KOPT-K1 (cell line): ENCODE results near the gene ADGRV1.
"Not testable (repeated sequence)": the region's sequence is repeated elsewhere in the genome, so short reads cannot be mapped to it uniquely, and the experiment has no call there.

Experiments used
- H3K27ac ChIP-seq: fragments of 200-600 bp; sonication (generic); 2 replicates; pipeline ENCODE4 v1.5.1; 2016; ENCODE audit warnings: antibody characterized with exemption, mild to moderate bottlenecking, low read depth, low read length; ENCODE audit not compliant: poor library complexity, severe bottlenecking
- H3K36me3 ChIP-seq: fragments of 200-600 bp; sonication (generic); 2 replicates; pipeline ENCODE4 v1.5.1; 2017; ENCODE audit warnings: antibody characterized with exemption, mild to moderate bottlenecking, low read length, moderate library complexity; ENCODE audit not compliant: insufficient read depth
- H3K9me3 ChIP-seq: fragments of 200-600 bp; sonication (generic); 2 replicates; pipeline ENCODE4 v1.5.1; 2017; ENCODE audit warnings: antibody characterized with exemption, low read length, mild to moderate bottlenecking; ENCODE audit not compliant: insufficient read depth, poor library complexity, severe bottlenecking

The ADGRV1 gene

DNA sequence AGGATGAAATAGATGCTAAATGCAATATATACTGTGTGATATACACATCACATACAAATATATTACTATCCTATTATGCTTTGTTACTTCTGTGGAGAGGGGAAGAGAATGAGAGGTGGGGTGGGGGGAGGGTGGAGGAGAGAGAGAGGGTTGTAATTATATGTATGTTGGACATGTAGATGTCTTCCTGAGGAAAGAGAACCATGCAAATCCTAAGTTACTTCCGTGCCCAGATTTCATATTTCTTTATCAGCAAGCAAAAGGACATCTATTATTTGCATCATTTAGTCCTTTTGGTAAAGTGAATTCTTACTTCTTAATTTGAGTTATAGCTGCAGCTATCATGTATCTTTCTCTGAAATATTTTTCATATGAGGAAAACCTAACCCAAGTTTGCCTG, 187.5 kb downstream of the ADGRV1 start:
- no peak overlapping the region for H3K27ac ChIP-seq
- no peaks in the 10 kb centered on the region for H3K9me3 ChIP-seq
- H3K36me3 ChIP-seq: no peaks in the 10 kb centered on the region

GRCh38 chr5:90747175-90747574, 188.6 kb downstream of the ADGRV1 start:
- Histone ChIP-seq H3K27ac (no peak overlapping the region), H3K9me3 (no peaks in the 10 kb centered on the region), H3K36me3 (no peaks in the 10 kb centered on the region)

DNA sequence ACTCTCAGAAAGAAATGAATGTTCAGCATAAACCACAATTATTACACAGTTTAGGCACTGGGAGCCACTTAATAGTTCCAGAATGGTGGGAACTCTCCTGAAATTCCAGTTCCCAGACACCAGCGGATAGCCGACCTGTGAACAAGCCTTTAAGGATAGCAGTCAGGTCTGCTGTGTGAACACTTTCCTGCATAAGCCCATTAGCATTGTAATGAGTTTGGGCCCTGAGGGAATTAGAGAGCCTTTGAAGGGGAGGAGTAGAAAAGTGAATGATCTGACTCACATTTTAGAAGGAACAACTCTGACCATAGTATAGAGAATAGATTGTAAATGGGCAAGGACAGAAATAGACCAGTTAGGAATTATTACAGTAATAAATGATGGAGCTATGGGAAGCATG, 189.1 kb downstream of the ADGRV1 start:
- H3K9me3 ChIP-seq: no peaks in the 10 kb centered on the region
- H3K36me3 ChIP-seq: no peaks in the 10 kb centered on the region

GRCh38 chr5:90759119-90759518, 200.5 kb downstream of the ADGRV1 start:
- no peaks in the 10 kb centered on the region for H3K36me3 ChIP-seq
- no peak overlapping the region for H3K27ac ChIP-seq
- H3K9me3 ChIP-seq: no peaks in the 10 kb centered on the region

More for the DNA sequence above, 189.1 kb downstream of the ADGRV1 start:
- H3K27ac ChIP-seq: no peak overlapping the region

DNA sequence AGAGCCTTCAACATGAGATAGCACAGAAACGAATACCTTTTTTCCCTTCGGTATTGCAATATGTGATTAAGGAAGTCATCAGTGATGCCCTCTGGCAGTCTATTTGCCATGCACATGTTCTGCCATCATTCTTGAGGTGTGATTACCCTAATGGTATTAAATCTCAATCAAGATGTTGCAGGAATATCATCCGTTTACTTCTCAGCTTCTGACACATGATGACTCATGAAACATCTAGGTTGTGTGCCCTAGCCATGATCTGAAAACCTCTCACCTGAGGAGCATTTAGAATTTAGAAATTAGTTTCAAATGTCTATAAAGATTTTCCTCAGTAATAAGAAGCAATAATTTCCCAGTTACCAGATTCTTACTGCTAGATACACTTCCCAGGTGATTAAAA, 209.1 kb downstream of the ADGRV1 start:
- no peaks in the 10 kb centered on the region for H3K36me3 ChIP-seq
- no peak overlapping the region for H3K27ac ChIP-seq
- H3K9me3 ChIP-seq: no peaks in the 10 kb centered on the region

DNA sequence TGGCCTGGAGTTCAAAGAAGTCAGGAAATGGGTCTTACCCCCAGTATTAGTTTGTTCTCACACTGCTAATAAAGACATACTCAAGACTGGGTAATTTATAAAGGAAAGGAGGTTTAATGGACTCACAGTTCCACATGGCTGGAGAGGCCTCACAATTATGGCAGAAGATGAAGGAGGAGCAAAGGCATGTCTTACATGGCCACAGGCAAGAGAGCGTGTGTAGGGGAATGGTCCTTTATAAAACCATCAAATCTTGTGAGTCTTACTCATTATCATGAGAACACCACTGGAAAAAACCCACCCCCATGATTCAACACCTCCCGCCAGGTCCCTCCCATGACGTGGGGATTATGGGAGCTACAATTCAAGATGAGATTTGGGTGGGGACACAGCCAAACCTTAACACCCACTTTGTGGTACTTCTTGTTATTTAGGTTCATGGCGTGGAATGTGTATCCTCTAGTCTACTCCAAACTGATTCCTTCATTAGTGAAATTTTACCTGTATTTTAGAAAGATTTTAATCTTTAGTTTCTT, 211.5 kb downstream of the ADGRV1 start:
- H3K36me3 ChIP-seq, H3K27ac ChIP-seq, H3K9me3 ChIP-seq: not testable (repeated sequence)

DNA sequence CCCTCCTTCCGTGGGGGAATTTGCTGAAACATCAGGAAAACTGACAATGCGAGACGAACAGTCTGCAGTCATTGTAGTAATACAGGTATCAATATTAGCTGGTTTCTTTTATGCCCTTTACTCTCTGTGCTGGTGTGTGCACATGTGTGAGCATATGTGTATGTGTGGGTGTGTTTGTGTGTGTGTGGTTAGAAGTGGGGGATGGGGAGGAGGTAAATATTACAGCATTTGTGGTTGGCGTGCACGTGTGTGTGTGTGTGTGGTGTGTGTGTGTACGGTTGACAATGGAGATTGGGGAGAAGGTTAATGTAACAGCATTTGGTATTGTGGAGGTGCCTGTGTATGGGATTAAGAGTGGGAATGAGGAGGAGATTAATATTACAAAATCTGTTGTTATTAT, 219.4 kb downstream of the ADGRV1 start:
- Histone ChIP-seq H3K36me3 (no peaks in the 10 kb centered on the region), H3K27ac (no peak overlapping the region), H3K9me3 (no peaks in the 10 kb centered on the region)

DNA sequence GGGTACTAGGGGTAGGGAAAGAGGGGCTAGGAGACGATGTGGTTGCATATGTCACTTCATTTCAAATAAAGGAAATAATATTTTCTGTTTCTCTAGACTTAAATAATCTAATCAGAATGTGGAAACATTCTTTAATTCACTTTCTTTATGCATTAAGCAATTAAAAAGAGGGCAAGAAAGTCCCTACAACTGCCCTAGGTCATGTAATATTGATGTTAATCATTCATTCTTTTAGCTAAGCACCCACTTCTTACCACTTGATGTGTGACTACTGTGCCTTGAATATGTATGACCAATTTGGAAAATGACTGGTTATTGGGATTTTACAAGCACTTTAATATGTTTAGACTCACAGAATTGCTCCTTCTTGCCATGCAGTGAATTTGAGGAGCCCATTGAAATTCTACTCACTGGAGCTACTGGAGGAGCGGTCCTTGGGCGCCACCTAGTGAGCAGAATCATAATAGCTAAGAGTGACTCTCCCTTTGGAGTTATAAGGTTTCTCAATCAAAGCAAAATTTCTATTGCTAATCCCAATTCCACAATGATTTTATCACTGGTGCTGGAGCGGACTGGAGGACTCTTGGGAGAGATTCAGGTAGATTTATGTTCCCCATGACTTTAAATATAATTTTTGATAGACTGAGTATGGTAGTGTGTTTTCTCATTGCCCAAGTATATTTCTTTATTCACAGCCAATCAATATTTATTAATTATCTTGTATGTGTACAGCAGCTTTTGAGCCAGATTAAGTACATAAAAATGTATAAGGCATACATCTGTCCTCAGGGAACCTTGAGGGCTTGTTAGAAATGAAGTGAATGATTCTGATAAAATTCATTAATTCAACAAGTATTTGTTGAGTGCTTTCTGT, 225.1 kb downstream of the ADGRV1 start:
- Histone ChIP-seq H3K36me3 (no peaks in the 10 kb centered on the region), H3K27ac (no peak overlapping the region), H3K9me3 (no peaks in the 10 kb centered on the region)

GRCh38 chr5:90786756-90787155, 228.2 kb downstream of the ADGRV1 start:
- H3K27ac ChIP-seq: no peak overlapping the region
- no peaks in the 10 kb centered on the region for H3K9me3 ChIP-seq
- no peaks in the 10 kb centered on the region for H3K36me3 ChIP-seq

DNA sequence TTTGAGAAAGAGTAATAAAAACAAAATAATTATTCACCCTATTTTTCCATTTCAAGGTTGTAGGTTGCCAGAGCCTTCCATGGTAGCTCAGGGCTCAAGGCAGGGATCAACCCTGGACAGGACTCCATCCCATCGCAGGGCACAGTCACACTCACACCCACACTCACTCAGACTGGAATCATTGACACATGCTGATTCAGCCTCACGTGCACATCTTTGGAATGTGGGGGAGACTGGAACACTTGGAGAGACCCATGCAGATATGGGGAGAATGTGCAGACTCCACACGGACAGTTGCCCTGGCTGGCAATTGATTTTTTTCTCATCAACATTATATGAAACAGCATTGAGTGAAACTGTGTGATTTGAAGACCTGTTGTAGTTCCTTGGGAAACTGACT, 234.1 kb downstream of the ADGRV1 start:
- H3K36me3 ChIP-seq: no peaks in the 10 kb centered on the region
- no peaks in the 10 kb centered on the region for H3K9me3 ChIP-seq
- H3K27ac ChIP-seq: no peak overlapping the region

- Histone ChIP-seq H3K27ac (no peak overlapping the region), H3K9me3 (no peaks in the 10 kb centered on the region), H3K36me3 (no peaks in the 10 kb centered on the region)
These were observed 234.6 kb downstream of the ADGRV1 start for GRCh38 chr5:90793183-90793582.

GRCh38 chr5:90796919-90797318, 238.3 kb downstream of the ADGRV1 start:
- H3K36me3 ChIP-seq, H3K27ac ChIP-seq, H3K9me3 ChIP-seq: not testable (repeated sequence)

DNA sequence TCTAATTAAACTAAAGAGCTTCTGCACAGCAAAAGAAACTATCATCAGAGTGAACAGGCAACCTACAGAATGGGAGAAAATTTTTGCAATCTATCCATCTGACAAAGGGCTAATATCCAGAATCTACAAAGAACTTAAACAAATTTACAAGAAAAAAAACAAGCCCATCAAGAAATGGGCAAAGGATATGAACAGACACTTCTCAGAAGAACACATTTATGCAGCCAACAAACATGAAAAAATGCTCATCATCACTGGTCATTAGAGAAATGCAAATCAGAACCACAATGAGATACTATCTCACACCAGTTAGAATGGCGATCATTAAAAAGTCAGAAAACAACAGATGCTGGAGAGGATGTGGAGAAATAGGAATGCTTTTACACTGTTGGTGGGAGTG, 241.5 kb downstream of the ADGRV1 start:
- not testable (repeated sequence) for H3K36me3 ChIP-seq

GRCh38 chr5:90800515-90800914, 241.9 kb downstream of the ADGRV1 start:
- H3K27ac ChIP-seq, H3K9me3 ChIP-seq, H3K36me3 ChIP-seq: not testable (repeated sequence)

More for the DNA sequence above, 241.5 kb downstream of the ADGRV1 start:
- H3K27ac ChIP-seq, H3K9me3 ChIP-seq: not testable (repeated sequence)

DNA sequence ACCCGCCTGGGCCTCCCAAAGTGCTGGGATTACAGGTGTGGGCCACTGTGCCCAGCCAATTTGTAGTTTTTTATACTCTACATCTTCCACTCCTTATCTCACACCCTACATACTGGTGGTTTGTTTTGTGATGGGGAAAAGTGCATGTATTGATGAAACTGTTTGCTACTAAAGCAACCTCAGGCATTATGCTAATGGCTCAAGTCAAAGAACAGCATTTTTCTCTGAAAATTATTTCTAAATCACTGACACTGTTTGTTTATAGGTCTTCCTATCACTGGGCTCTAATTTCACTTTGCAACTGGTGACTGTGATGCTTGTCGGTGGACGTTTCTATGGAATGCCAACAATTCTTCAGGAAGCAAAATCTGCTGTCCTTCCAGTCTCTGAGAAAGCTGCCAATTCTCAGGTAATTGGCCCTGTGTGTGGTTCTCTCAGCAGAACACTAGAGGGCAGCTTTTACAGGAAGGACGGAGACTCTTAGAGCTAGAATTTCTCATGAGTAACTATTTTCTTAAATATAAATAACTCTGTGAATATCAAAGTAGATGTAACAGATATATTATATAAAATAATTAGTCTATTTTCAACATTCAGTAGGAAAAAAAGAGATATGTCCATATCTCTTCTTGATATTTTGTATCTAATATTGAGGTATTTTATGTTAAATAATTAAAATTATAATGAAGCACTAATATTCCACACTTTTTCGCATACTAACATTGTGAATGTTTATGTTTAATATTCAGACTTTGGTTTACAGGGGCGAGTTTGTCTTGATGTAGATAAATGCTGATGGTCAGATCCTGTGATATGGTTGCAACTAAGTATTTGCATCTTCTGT, 244.1 kb downstream of the ADGRV1 start:
- Histone ChIP-seq H3K9me3 (no peaks in the 10 kb centered on the region), H3K36me3 (no peaks in the 10 kb centered on the region), H3K27ac (no peak overlapping the region)
